ENCODE results near the gene ESPN.
"Not testable (repeated sequence)": the region's sequence is repeated elsewhere in the genome, so short reads cannot be mapped to it uniquely, and the experiment has no call there.

ESPN gene

DNA sequence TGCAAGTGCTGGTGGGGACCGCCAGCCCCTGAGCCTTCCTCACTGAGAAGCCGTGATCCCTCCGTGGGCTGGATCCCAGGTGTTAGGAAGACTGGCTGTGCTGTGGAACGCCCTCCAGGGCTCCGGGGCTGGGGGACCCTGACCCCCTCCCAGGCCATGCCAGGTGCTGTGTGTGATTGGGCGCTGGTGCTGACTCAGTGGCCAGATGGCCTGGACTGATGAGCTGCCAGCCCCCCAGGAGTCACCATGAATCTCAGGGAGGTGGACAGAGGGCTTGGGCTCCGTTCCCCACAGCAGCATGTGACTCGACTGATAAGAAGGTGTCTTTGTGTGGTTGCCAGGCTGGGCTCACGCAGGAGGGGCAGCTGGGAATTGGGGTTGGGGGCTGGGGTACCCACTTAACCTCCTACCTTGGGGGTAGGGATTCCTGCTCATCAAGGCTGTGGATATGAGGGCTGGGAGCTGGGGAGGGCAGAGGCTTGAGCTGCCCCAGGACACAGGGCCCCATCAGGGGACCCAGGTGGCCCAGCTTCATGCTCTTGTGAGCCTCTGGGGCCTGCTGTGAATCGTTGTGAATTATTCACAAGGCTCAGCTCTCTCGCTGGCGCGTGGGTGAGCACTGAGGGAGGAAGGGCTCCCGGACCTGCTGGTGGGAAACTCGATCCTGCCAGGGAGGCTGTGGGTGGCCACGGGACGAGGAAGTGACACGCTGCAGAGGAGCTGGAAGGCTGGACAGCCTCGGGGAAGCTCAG, 5.3 kb downstream of the ESPN start:
- not testable (repeated sequence) for DNase-seq

DNA sequence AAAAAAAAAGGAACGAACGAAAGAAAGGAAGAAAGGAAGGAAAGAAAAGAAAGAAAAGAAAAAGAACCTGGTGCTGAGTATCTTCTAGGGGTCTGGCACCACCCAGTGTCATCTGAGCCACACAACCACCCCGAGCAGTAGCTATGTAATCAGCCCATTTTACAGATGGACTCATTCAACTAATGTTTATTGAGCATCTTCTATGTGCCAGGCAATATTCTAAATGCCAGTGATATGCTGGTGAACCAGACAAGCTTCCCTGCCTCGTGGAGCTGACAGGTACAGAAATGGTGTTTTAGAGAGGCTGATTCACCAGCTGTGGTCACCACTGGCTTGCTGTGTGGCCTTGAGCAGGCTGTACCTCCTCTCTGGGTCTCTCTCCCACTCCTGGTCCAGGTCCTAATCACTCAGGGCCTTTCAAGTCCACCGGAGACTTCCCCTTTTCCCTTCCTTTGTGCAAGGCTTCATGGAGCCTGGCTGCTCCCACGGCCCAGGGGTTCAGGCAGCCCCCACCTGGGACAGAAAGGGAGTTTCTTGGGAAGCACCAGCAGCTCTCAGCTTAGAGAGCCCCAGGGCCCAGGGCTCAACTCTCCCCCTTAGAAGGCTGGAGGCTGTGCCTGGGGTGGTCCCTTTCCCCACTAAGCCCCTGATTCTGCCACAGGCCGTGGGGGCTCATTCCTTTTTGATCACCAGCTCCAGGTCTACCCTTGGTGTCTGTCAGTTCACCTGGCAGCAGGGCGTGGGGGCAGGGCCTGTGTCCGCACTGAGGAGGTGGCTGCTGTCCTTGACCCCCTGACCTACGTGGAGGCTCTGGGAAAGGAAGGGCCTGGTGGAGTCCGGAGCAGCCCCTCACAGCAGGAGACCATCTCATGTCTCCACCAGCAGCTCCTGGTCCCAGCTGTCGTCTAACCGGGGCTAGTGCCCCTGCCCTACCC, 7.3 kb downstream of the ESPN start:
- not testable (repeated sequence) for DNase-seq

DNA sequence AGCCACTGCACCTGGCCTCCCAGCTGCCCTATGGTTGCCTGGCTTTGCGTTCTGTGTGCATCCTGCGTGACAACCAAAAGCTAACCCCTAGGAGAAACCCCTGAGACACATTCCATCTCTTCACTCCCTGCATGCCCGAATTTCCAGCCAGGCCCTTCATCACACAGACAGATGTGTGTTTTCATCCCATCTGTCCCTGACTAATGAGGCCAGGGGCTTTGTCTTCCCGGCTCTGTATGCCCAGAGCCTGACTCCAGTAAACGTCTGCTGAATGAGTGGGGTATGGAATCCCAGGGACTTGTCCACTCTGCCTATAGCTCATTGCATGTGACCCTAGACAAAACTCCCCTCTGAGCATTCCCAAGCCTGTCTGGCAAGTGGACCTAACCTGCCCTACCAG, 9.6 kb downstream of the ESPN start:
- no peak for DNase-seq

DNA sequence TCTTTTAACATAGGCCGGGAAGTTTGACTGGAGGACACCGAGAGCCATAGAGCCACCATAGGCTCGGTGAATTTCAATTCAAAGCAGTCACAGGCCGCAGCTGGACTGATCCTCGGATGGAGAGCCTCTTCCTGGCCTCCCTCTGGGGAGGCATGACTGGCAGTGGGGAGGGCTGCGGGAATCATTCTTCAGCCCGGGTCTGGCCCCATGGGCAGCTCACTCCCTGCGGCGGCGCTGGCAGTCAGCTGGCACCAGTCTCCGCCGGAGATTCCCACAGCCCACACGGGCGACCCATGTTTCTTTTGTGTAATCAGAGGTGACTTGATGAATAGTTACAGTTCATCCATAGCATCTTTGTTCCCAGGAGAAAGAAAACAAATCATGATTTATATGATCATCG, 10.6 kb downstream of the ESPN start:
- no peak for DNase-seq

DNA sequence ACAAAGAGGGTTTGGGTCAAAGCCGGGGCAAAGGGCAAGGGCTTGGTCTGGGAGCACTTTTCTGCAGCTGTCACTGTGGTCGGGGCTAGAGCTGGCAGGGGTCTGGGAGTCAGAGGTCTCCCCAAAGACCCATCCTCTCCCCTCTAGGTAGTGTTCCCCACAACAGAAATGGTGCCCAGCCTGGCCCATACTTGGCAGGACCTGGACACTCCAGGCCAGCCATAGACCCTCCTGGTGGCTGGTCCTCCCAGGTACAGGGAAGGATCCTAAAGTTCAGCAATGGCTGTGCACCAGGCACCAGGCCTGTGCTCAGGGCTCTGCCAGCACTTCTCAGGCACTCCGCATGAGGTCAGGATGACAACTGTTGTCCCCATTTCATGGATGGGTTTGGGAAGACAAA, 11.0 kb downstream of the ESPN start:
- no peak for DNase-seq

DNA sequence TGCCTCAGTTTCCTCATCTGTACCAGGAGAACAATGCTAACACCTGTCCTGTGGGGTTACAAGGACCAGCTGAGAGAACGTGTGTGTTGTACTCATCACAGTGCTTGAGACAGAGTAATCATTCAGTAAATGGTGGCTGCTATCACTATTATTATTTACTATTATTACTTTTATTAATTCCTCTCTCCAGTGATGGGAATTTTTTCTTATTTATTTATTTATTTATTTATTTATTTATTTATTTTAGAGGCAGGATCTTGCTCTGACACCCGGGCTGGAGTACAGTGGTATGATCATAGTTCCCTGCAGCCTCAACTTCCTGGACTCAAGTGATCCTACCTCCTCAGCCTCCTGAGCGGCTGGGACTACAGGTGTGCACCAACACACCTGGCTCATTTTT, 11.7 kb downstream of the ESPN start:
- not testable (repeated sequence) for DNase-seq

DNA sequence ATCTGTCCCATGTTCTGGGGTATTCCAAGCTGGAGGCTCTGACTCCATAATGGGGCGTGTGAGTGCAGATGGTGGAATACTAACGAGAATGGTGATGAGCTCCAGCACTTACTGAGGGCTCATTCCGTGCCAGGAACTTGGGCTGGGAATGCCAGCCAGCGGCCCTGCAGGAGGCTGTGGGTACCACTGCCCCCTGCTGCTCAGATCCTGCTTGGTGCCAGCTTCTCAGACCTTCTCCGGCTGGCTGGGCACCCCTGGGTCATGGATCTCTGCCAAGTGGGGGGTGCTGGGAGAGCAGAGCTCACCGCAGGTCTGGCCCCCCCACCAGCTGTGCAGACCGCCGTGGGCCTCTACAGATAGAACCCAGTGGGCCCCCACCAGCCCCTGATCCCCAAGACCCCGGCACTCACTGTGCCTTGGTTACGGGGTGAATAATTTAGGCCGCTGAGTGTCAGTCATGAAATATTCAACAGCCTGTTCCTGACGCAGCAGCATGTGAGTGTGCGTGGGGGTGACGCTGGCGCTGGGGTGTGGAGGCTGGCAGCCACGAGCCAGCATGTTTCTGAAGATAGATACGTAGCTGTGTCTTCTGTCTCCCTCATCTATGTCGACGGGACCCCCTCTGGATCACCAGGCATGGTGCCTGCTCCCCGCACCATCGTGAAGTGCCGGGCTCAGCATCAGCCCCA, 12.6 kb downstream of the ESPN start:
- DNase-seq: peak; percentile 93

DNA sequence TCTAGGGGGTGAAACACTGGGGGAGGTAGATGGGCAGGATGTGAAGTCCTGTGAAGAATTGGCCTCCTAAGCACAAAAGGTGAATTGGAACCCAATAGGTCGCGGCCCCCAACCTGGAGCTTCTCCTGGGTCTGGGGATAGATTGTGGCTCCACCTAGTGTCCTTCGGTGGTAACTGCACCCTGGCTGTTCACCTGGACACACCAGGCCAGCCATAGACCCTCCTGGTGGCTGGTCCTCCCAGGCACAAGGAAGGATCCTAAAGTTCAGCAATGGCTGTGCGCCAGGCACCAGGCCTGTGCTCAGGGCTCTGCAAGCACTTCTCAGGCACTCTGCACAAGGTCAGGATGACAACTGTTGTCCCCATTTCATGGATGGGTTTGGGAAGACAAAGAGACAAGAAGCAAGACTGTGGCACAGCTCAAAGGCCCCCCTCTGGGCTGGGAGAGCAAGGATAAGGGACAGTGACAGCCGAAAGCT, 13.5 kb downstream of the ESPN start:
- DNase-seq: peak; percentile 27

DNA sequence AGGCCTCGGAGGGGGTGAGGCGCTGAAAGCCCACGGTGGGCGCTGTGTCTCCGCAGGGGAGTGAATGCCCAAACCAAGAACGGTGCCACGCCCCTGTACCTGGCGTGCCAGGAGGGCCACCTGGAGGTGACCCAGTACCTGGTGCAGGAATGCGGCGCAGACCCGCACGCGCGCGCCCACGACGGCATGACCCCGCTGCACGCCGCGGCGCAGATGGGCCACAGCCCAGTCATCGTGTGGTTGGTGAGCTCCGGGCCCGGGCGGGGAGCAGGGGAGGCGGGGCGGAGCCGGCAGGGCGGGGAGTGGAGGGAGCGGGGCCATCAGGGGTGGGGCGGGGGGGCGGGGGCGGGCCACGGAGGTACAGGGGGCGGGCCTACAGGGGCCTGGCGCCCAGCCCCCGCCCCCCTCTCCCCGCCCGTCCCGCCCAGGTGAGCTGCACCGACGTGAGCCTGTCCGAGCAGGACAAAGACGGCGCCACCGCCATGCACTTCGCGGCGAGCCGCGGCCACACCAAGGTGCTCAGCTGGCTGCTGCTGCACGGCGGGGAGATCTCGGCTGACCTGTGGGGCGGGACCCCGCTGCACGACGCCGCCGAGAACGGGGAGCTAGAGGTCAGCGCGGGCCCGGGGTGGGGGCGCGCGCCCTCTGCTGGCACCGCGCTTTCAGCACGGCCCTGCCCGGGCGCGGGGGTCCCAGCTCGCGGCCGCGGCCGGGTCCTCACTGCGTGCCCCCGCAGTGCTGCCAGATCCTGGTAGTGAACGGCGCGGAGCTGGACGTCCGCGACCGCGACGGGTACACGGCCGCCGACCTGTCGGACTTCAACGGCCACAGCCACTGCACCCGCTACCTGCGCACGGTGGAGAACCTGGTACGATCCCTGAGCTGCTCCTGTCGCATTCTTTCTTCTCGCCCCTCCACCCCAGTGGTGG, 15.9 kb downstream of the ESPN start:
- no peak for DNase-seq

DNA sequence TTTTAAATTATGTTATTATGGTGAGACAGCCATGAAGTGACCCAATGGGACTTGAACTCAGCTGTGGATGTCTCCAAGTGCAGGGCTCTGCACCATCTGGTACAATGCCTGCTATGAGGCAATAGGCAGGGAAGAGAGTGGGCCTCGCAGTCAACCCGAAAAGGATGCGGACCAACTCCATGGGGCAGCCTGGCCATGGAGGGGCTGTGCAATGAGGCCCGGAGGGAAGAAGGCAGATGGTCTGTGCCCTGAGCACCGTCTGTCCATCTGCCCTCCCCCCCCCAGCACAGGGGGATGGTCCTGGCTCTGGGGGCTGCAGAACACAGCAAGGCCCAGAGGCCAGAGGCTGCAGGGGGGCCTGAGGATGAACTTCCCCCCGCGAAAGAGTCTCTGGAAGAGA, 17.0 kb downstream of the ESPN start:
- DNase-seq: no peak

DNA sequence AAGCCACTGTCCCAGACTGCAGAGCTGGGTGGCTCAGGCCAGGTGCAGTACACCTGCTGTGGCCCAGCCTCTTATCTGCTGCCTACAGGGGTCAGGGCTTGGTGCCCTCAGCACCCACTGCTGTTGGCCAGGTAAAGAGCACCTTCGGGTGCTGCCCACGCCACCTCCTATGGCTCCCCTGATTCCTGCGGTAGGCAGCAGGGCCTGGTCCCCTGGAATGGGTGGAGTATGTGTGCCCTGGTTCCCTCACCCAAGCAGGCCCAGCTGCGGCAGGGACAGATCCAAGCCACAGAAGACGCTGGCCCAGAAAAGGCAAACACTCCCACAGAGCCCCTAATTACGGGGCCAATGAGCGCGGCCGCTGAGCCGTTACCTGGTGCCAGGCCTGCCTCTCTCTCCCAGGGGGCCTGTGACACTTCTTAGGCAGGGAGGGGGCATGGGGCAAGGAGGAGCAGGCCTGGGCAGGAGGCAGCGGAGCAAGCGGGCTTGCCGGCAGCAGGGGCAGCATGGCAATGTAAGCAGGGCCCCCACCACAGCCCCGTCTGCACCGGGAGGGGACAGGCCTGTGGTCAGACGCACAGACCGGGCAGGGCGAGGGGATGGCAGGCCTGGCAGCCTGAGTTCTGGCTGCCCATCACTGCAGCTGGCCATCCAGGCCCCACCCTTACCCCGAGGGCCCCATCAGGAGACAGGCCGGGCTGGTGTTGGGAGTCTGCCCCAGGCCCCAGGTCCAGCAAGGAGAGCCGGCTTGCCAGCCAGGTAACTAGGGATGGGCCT, 19.0 kb downstream of the ESPN start:
- DNase-seq: no peak

DNA sequence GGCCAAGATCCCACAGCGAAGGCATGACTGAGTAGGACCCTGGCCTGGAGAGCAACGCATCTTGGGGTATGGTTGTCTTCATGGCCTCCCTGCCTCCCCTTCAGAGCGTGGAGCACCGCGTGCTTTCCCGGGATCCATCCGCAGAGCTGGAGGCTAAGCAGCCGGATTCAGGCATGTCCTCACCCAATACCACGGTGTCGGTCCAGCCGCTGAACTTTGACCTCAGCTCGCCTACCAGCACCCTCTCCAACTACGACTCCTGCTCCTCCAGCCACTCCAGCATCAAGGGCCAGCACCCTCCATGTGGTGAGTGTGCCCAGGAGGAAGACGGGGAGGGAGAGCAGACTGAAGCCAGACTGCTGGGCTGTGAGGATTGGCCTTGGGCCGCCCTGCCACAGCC, 19.8 kb downstream of the ESPN start:
- no peak for DNase-seq

DNA sequence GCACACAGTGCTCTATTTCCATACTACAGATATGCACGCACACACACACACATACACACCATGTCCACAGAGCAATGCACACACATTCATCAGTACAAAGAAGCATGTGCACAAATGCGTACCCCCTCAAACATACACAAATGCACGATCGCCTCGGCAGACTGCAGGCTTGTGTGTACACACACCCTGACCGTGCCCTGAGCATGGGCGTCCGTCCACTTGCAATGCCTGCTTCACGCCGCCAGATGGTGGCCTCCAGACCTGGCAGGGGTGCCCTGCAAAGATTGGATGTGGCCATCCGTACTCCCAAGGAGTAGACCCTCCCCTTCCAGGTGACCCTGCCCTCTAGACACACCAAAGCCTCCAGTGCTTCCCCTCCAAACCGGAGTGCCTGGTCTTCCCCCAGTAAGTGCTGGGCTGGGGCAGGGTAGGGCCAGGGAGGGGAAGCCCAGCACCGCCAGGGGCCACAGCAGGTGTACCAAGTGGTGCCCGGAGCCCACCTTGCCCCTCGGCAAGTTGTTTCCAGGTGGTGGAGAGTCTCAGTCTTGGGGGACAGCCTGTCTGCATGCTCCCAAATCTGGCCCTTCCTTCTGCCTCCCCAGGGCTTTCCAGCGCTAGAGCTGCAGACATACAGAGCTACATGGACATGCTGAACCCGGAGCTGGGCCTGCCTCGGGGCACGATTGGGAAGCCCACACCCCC, 20.6 kb downstream of the ESPN start:
- no peak for DNase-seq

DNA sequence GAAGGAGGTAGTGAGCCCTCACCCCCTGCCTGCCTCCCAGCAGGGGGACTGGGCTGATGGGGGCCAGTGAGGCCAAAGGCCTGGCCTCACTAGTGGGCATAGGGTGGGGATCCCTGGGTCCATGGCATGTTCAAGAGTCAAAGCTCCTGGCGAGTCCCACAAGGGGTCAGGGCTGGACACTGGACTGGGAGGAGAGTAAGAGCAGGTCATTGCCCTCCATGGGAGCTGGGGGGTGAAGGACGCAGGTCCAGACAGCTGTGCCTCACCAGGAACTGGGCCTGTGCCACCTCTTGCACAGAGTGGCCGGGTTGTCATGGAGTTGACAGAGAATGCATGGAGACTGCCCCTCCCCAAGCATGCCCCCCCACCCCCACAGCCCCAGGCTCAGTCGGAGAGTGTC, 21.4 kb downstream of the ESPN start:
- DNase-seq: not testable (repeated sequence)

DNA sequence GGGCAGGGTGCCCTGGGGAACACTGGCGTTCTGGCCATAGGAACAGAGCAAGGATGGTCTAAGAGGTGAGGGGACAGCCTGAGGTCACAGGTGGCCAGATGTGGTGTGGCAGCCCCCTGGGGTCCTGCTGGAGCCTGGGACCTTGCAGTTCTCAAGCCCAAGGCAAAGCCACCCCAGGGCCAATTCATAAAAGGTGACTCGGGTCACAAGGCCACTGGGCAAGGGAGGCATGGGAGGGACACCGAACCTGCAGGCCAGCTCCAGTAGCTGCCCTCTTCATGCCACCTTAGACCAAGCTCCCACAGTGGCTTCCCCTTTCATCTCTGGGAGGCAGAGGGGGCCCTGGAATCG, 22.1 kb downstream of the ESPN start:
- DNase-seq: no peak

DNA sequence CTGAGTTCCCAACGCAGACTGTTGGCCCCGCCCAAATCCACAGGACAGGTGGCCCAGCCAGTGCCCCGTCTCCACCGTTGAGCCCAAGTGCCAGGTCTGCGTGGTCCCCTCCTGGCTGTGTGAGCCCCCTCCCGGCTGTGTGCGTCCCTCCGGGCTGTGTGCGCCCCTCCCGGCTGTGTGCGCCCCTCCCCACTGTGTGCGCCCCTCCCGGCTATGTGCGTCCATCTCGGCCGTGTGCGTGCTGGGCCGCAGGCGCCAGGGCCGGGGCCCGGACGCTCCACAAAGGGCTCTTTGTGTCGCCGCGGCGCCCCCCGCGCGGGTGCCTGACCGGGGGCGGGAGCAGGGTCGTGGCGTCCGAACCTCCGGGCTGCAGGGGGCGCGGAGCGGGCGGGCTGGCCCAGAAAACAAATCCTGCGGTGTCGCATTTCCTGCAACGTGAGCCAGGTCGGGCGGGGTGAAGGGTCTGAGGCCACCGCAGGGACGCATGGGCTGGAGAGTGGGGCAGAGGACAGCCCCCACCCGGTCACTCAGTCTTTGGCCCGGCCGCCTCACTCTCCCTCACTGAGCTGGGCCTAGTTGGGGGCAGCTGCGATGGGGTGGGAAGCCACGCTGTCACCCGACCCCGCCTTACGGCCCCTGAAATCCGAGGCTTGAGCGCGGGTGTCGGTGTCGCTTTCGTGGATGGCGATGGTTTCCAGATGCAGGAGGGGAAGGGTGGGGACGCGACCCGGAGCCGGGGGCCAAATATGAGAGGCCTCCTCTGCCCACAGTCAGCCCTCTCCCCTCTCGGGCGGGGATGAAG, 22.6 kb downstream of the ESPN start:
- DNase-seq: no peak

DNA sequence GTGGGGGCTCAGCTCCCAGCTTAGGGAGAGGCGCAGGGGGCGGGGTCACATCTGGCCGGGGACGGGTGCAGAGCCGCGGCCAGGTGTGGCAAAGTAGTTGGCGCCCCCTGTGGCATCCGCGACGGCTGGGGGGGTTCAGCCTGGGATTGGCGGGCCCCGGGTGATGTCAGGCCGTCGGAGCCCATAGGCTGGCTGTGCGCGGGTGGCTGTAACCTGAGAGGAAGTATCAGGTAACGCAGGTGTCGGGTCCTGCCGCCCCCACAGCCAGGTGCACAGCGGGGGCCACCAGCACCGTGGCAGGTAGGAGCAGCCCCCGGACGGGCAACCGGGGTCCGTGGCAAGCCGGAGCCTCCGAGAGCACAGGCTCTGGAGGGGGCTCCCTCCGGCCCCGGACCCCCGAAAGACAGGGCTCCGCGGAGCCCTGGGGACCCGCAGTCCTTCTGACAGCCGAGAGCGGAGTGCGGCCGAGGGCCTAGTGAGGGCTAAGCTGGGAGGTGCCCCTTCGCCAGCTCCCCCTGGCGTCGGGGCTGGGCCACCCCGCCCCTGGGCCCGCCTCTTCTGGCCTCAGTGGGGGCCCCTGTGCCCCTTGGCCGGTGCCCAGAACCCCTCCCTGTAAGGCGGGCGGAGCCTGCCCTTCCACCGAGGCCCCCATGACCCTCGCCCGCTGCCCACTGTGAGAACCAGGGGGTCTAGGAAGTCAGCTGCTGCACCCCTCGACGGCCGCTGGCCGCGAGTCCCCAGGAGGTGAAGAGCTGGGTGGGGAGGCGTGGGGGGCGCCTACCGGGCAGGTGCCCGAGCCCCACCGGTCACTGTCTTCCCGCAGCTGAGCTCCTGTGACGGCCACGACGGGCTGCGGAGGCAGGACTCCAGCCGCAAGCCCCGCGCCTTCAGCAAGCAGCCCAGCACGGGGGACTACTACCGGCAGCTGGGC, 23.5 kb downstream of the ESPN start:
- no peak for DNase-seq

DNA sequence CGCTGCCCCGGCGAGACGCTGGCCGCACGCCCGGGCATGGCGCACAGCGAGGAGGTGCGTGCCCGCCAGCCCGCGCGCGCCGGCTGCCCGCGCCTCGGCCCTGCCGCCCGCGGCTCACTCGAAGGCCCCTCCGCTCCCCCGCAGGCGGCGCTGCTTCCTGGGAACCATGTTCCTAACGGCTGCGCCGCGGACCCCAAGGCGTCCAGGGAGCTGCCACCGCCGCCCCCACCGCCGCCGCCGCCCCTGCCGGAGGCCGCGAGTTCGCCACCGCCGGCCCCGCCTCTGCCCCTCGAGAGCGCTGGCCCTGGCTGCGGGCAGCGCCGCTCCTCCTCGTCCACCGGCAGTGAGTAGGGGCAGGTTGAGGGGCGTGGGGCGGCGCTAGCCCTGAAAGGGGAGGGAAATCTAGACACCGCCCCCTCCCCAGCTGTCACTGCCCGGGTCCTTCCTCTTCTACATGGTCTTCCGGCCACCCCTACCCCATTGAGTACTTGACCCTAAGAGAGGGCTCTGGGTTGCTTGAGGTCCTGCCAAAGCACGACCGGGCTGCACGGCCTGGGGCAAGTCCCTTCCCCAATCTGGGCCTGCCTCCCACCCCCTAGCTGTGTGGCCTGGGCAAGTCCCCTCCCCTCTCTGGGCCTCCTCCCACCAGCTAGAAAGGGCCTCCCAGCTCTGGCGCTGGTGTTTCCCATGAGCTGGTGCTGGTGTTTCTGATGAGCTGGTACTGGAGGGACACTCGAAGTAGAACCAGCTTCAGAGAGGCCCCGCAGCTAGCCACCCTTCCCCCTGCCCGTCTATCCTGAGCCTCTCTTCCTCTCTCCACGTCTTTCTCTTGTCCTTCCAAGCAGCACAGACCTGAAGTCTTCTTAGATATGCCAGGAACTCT, 24.4 kb downstream of the ESPN start:
- no peak for DNase-seq

Data from NCI-H446 treated with DMSO at 0.1 percent for 48 hours (cell line).